SIG-M5 treated with dmso at 0.1 percent for 504 hours (cell line): ENCODE results near the gene HOXB1.

Experiments used
- DNase-seq: peaks from one replicate; lab custom pipeline; 2025; ENCODE audit not compliant: unreplicated experiment; lab: John Stamatoyannopoulos, UW

HOXB1 gene

GRCh38 chr17:48530887-48531272, at the start of gene HOXB1:
Gene HOXB1, minus strand, starts transcription at chr17:48531011. Its CDS starts 107 bp downstream, at chr17:48530904.
- no peak for DNase-seq

- no peak for DNase-seq
These were observed 49.1 kb upstream of the HOXB1 start for GRCh38 chr17:48579760-48580554.

- no peak for DNase-seq
These were observed 48.6 kb upstream of the HOXB1 start for GRCh38 chr17:48579471-48579759.

GRCh38 chr17:48578616-48579470, 48.0 kb upstream of the HOXB1 start:
- DNase-seq, result no peak

GRCh38 chr17:48577946-48578615, 47.3 kb upstream of the HOXB1 start, which contains the start of gene HOXB4:
Gene HOXB4, minus strand, starts transcription at chr17:48578350. Its CDS starts 31 bp downstream, at chr17:48578319.
- no peak for DNase-seq

- DNase-seq, result no peak
These were observed 46.6 kb upstream of the HOXB1 start for GRCh38 chr17:48577330-48577945.

- no peak for DNase-seq
These were observed 45.9 kb upstream of the HOXB1 start for GRCh38 chr17:48576479-48577309.

GRCh38 chr17:48575673-48576478, 45.1 kb upstream of the HOXB1 start:
- no peak for DNase-seq

GRCh38 chr17:48575066-48575582, 44.3 kb upstream of the HOXB1 start:
- DNase-seq, result no peak

GRCh38 chr17:48574505-48575065, 43.8 kb upstream of the HOXB1 start:
- no peak for DNase-seq

GRCh38 chr17:48571826-48572417, 41.1 kb upstream of the HOXB1 start:
- DNase-seq, result no peak

- no peak for DNase-seq
These were observed 40.4 kb upstream of the HOXB1 start for GRCh38 chr17:48571024-48571818.

- DNase-seq, result no peak
These were observed 39.7 kb upstream of the HOXB1 start for GRCh38 chr17:48570325-48571023.

- DNase-seq, result no peak
These were observed 39.0 kb upstream of the HOXB1 start for GRCh38 chr17:48569674-48570324.

- no peak for DNase-seq
These were observed 38.4 kb upstream of the HOXB1 start for GRCh38 chr17:48569240-48569582.

- DNase-seq, result no peak
These were observed 37.9 kb upstream of the HOXB1 start for GRCh38 chr17:48568499-48569239.
